Right hindlimb (tissue), 1 donor: ENCODE results near the gene FBL.
"Not testable (repeated sequence)": the region's sequence is repeated elsewhere in the genome, so short reads cannot be mapped to it uniquely, and the experiment has no call there.

Experiments
- DNase-seq: peaks from one replicate; pipeline ENCODE4 v3.0.0-alpha.2; 2018

The FBL gene

GRCh38 chr19:39824143-39825092 is 21.8 kb downstream of the FBL start:
- peak; percentile 94 for DNase-seq

GRCh38 chr19:39823686-39824085 is 22.5 kb downstream of the FBL start:
- DNase-seq = no peak

- no peak for DNase-seq
Observed at GRCh38 chr19:39820696-39821095, 25.5 kb downstream of the FBL start.

GRCh38 chr19:39819786-39820185 is 26.4 kb downstream of the FBL start:
- no peak for DNase-seq

DNA sequence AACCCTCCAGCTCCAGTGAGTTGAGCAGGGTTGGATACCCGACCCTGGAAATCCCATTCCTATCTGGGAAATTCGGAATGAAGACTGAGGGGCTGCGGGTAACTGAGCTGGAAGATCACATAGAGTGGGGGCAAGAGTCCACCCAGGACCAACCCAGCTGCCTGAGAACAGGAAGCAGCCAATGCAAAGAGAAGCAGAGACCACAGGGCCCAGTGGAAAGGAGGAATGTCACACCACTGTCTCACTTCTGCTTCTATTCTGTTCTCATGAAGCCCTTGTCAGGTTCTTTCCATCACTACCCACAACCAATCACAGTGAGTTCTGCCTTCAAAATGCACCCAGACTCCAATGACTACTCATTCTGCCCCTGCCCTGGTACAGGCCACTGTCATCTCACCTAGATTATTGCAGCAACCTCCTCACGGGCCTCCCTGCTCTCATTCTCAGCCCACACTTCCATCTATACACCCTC is 27.5 kb downstream of the FBL start:
- no peak for DNase-seq

- no peak for DNase-seq
Observed at GRCh38 chr19:39817888-39818561, 28.2 kb downstream of the FBL start.

- no peak for DNase-seq
Observed at GRCh38 chr19:39816287-39817048, 29.7 kb downstream of the FBL start.

- no peak for DNase-seq
Observed at GRCh38 chr19:39814595-39814994, 31.6 kb downstream of the FBL start.

DNA sequence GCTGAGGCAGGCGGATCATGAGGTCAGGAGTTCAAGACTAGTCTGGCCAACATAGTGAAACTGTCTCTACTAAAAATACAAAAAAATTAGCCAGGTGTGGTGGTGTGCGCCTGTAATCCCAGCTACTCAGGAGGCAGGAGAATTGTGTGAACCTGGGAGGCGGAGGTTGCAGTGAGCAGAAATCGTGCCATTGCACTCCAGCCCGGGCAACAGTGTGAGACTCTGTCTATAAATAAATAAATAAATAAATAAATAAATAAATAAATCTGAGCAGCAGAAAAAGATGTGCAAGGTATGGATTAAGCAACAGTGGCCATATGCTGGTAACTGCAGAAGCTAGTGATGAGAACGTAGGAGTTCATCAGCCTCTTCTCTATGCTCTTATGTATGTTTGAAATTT is 32.1 kb downstream of the FBL start:
- not testable (repeated sequence) for DNase-seq

DNA sequence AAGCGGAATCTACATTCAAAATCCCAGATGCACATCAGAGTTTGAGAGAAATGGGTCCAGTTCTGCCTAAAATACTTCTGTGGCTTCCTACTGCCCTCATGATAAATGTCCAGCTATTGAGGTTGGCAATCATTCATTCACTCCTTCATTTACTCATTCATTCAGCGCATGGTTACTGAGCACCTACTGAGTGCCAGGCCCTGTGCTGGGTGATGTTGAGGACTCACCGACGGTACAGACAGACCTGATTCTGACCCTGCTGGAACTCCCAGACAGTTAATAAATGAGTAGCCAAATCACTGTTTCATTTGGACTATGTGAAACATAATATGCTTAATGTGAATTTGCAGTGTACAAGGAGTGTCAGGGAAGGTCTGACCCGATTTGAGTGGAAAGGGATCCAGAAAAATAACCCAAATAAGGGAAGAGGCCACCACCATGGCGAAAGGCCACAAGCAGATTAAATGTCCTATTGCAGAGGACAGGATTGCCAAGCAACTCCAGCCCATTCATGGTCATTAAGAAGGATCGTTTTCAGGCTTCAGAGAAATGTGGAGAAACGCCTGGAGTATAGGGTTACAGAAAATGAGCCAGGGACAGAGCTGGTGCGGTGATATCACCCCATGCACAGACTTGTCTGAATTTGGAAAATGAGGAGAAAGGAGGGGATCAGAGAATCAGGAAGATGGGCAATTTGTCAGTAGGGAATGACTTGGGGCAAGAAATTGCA is 32.8 kb downstream of the FBL start:
- DNase-seq = no peak

DNA sequence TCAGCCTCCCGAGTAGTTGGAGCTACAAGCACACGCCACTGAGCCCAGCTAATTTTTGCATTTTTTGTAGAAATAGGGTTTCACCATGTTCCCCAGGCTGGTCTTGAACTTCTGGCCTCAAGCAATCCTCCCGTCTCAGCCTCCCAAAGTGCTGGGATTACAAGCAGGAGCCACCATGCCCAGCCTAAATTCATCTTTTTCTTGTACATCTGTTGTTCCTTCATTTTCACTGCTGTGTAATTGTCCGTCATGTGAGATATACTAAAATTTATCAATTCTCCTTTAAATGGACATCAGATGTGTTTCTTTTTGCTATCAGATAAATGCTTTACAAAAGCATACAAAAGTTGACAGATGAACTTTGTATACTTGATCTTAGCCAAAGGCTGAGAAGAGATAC is 35.1 kb downstream of the FBL start:
- DNase-seq = no peak

- no peak for DNase-seq
Observed at GRCh38 chr19:39810424-39810823, 35.8 kb downstream of the FBL start.

DNA sequence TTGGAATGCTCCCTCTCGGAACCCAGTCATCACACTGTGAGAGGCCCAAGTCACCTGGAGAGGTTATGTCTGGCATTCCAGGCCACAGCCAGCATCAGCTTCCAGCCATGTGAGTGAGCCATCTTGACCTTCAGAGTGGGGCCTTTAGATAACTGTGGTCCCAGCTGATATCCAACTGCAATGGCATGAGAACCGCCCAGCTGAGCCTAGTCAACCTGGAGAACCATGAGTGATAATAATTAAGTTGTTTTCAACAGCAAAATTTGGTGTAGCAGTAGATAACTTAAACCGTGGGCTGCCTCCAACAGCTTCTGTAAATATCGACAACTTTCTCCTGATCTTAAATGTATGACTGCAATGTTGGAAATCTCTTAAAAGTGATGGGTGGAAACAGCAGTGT is 36.8 kb downstream of the FBL start:
- DNase-seq = no peak

DNA sequence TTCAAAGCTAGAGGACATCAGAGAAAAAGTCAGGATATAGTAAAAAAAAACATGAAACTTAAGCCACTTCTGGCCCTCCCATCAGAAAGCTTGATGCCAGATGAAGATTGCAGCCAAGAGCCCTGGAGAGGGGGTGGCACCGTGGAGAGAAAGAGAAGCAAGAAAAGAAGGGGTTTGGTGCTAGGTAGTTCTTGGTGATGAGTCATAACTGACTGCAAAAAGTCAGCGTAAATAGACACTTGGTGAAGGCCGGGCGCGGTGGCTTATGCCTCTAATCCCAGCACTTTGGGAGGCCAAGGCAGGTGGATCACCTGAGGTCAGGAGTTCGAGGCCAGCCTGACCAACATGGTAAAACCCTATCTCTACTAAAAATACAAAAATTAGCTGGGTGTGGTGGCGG is 37.5 kb downstream of the FBL start:
- not testable (repeated sequence) for DNase-seq

GRCh38 chr19:39807846-39808364 is 38.3 kb downstream of the FBL start:
- no peak for DNase-seq

GRCh38 chr19:39805104-39805503 is 41.1 kb downstream of the FBL start:
- no peak for DNase-seq

DNA sequence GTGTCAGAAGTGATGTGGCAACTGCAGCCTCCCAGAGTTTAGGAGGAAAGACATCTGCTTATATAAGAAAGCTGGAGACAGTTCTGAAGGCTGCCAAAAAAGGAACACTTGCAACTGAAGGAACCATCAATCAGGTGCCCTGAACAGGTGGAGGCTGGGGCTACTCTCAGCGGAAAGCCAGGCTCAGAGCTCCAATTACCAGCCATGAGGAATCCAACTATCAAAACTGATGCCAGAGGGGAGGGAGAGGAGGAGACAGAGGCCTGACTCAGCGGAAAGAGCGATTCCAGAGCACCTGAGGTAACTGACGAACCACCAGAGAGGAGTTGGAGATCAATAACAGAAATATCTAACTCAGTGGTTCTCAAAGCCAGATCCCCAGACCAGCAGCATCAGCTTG is 43.2 kb downstream of the FBL start:
- no peak for DNase-seq

- DNase-seq = no peak
Observed at GRCh38 chr19:39797083-39797482, 49.1 kb downstream of the FBL start.

DNA sequence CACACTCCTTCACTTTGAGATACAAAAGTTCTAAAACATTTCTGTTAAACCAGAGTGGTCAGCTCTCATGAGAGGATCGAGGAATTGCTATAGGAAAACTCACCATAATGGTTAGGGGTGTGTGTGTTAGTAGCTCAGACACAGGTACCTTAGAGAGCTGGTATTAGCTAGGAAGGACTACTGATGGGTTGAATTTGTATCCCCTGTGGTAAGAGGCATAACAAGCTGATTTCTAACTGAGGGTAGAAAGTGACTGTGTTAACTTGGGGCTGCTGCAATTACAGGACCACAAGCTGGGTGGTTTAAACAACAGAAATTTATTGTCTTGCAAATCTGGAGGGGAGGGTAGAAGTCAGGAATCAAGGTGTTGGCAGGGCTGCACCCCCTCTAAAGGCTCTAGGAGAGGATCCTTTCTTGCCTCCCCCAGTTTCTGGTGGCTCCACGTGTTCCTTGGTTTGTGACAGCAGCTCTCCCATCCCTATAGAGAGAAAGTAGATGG is 50.1 kb downstream of the FBL start:
- no peak for DNase-seq

DNA sequence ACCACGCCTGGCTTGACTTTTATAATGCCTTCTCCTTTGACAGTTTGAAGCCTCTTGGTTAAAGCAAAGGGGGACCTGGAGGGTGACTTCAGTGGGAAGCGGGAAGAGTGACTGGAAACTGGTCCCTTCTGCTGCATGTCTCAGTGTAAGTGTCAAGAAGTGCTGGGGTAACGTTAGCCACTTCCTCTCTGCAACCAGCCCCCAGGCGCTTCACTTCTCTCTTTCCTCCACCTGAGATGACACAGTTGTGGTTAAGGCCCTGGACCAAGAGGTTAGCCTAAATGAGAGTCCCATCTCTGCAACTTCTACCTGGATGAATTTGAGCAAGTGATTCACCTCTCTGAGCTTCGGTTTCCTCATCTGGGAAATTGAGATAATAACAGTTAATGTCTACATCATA is 51.2 kb downstream of the FBL start:
- no peak for DNase-seq

- DNase-seq = peak; percentile 86
Observed at GRCh38 chr19:39792999-39793546, 53.1 kb downstream of the FBL start.

DNA sequence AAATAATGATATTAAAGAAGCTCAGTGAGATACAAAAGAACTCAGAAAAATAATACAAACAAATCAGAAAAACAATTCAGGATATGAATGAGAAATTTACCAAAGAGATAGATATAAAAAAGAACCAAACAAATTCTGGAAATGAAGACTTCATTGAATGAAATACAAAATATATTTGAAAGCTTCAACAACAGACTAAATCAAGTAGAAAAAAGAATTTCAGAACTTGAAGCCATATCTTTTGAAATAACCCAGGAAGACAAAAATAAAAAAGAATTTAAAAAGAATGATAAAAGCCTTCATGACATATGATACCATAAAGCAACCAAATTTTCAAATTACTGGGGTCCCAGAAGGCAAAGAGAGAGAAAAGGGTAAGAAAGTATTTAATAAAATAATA is 57.9 kb downstream of the FBL start:
- no peak for DNase-seq
